Measurements from ENCODE around the gene NEURL3.

GRCh38 chr2:96509847-96510230 is 4.7 kb upstream of the NEURL3 start:
- no peak for TF ChIP-seq CTCF (IDR thresholded peaks at IDR 0.05; ENCODE audit: low read depth, low read length)
- no peak for TF ChIP-seq EZH2phosphoT487 (IDR thresholded peaks at IDR 0.05; ENCODE audit: low read depth)
